Measurements from ENCODE around the gene ULK1. TPM values are rescaled to one million over a fixed set of nuclear protein-coding genes. Genes with fewer than 3 reads are reported as not detected.

Gene ULK1
- total RNA-seq, 1 donor from 2014 or later, result 27.0 TPM

DNA sequence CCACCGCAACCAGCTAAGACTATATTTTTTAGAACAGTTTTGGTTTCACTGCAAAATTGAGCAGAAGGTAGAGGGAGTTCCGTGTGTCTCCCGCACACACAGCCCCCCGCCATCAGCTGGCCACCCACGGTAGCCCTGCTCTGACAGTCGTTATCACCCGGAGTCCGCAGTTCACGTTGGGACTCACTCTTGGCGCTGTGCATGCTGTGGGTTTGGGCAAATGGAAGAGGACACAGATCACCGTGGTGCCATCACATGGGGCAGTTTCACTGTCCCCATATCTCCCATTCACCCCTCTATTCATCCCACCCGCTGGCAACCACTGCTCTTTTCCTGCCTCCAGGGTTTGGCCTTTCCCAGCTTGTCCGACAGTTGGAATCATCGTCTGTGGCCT, 31.8 kb upstream of the ULK1 start:
- no peak overlapping the region for H3K27ac Mint-ChIP-seq
- no peak overlapping the region for H3K4me3 Mint-ChIP-seq
- H3K4me1 Mint-ChIP-seq, result no peaks in the 10 kb centered on the region
- no peaks in the 10 kb centered on the region for H3K9me3 Mint-ChIP-seq
- ATAC-seq (ENCODE audit: low read depth), result no peak
- ChIA-PET POLR2A (no interaction called here), CTCF (no interaction called here)
- no peak for DNase-seq
- H3K36me3 Mint-ChIP-seq (ENCODE audit: low read depth), result no peaks in the 10 kb centered on the region
- TF ChIP-seq, protein P1, sequence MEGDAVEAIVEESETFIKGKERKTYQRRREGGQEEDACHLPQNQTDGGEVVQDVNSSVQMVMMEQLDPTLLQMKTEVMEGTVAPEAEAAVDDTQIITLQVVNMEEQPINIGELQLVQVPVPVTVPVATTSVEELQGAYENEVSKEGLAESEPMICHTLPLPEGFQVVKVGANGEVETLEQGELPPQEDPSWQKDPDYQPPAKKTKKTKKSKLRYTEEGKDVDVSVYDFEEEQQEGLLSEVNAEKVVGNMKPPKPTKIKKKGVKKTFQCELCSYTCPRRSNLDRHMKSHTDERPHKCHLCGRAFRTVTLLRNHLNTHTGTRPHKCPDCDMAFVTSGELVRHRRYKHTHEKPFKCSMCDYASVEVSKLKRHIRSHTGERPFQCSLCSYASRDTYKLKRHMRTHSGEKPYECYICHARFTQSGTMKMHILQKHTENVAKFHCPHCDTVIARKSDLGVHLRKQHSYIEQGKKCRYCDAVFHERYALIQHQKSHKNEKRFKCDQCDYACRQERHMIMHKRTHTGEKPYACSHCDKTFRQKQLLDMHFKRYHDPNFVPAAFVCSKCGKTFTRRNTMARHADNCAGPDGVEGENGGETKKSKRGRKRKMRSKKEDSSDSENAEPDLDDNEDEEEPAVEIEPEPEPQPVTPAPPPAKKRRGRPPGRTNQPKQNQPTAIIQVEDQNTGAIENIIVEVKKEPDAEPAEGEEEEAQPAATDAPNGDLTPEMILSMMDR (IDR thresholded peaks at IDR 0.05), result no peak
- intact Hi-C loops (cut with micrococcal nuclease), result no loop called here
- H3K27me3 Mint-ChIP-seq, result peaks cover 6% of the 10 kb centered on the region

DNA sequence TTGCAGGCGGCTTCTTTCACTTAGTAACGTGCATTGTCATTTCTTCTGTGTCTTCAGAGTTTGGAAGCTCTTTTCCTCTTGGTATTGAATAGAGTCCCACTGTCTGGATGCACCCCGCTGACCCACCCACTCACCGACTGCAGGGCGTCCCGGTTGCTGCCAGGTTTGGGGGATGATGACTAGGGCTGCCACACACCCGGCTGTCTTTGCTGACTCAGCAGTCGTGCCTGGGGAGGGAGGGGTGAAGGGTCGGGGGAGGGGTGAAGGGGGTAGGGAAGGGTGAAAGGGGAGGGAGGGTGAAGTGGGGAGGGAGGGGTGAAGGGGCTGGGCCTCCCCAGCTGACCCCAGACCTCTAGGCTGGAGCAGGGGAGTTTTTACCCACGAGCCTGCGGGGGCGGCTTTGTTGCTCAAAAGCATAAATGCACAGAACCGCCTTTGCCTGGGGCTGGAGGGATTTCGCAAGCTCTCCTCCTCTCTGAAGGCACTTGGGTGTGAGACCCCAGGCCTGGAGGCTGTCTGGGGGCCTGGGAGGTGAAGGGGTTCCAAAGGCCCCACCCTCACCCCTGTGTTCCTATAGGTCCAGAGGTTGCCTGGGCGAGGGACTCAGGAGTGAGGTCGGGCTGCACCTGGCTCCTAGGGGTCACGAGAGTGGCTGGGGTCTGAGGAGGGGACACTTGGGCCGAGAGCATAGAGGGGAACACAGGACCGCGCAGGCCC, 31.3 kb upstream of the ULK1 start:
- peaks cover 6% of the 10 kb centered on the region for H3K27me3 Mint-ChIP-seq
- H3K36me3 Mint-ChIP-seq (ENCODE audit: low read depth), result no peaks in the 10 kb centered on the region
- no peaks in the 10 kb centered on the region for H3K4me1 Mint-ChIP-seq
- no peaks in the 10 kb centered on the region for H3K9me3 Mint-ChIP-seq
- intact Hi-C loops (cut with micrococcal nuclease), result no loop called here
- H3K27ac Mint-ChIP-seq, result no peak overlapping the region
- POLR2A ChIA-PET, result interaction anchor here (0.6 kb wide), 1 partner anchor 511 kb away, joined by 7 read pairs; no protein-coding TSS in a partner anchor
- CTCF ChIA-PET, result no interaction called here
- TF ChIP-seq, protein P1 (IDR thresholded peaks at IDR 0.05), result no peak
- no peak overlapping the region for H3K4me3 Mint-ChIP-seq
- no peak for ATAC-seq (ENCODE audit: low read depth)
- DNase-seq, result no peak

GRCh38 chr12:131863711-131864396, 30.6 kb upstream of the ULK1 start:
- POLR2A ChIA-PET, result interaction anchor here (0.6 kb wide), 1 partner anchor 511 kb away, joined by 7 read pairs; no protein-coding TSS in a partner anchor
- CTCF ChIA-PET, result no interaction called here
- ATAC-seq (ENCODE audit: low read depth) (no peak), DNase-seq (no peak)
- Mint-ChIP-seq H3K27ac (no peak overlapping the region), H3K4me1 (no peaks in the 10 kb centered on the region), H3K4me3 (no peak overlapping the region), H3K27me3 (no peaks in the 10 kb centered on the region), H3K9me3 (no peaks in the 10 kb centered on the region), H3K36me3 (ENCODE audit: low read depth) (no peaks in the 10 kb centered on the region)
- TF ChIP-seq, protein P1 (IDR thresholded peaks at IDR 0.05), result no peak
- intact Hi-C loops (cut with micrococcal nuclease), result no loop called here

GRCh38 chr12:131864469-131864868, 30.0 kb upstream of the ULK1 start:
- Mint-ChIP-seq H3K27ac (no peak overlapping the region), H3K9me3 (no peaks in the 10 kb centered on the region), H3K27me3 (no peaks in the 10 kb centered on the region), H3K36me3 (ENCODE audit: low read depth) (no peaks in the 10 kb centered on the region), H3K4me1 (no peaks in the 10 kb centered on the region), H3K4me3 (no peak overlapping the region)
- ChIA-PET POLR2A (no interaction called here), CTCF (no interaction called here)
- DNase-seq (no peak), ATAC-seq (ENCODE audit: low read depth) (no peak)
- intact Hi-C loops (cut with micrococcal nuclease), result no loop called here
- TF ChIP-seq, protein P1 (IDR thresholded peaks at IDR 0.05), result no peak

- H3K4me3 Mint-ChIP-seq, result no peak overlapping the region
- intact Hi-C loops (cut with micrococcal nuclease), result no loop called here
- ChIA-PET POLR2A (no interaction called here), CTCF (no interaction called here)
- no peaks in the 10 kb centered on the region for H3K4me1 Mint-ChIP-seq
- TF ChIP-seq, protein P1 (IDR thresholded peaks at IDR 0.05), result no peak
- H3K27me3 Mint-ChIP-seq, result no peaks in the 10 kb centered on the region
- ATAC-seq (ENCODE audit: low read depth) (no peak), DNase-seq (no peak)
- no peaks in the 10 kb centered on the region for H3K36me3 Mint-ChIP-seq (ENCODE audit: low read depth)
- H3K9me3 Mint-ChIP-seq, result no peaks in the 10 kb centered on the region
- H3K27ac Mint-ChIP-seq, result no peak overlapping the region
These were observed 29.1 kb upstream of the ULK1 start for GRCh38 chr12:131865180-131865875.
